ENCODE results near the gene BSPRY. TPM values are rescaled to one million over a fixed set of nuclear protein-coding genes. Genes with fewer than 3 reads are reported as not detected.

The BSPRY gene
- total RNA-seq, 1 experiment from 2014 or later: 0.13 TPM

GRCh38 chr9:113387560-113388230, 38.4 kb downstream of the BSPRY start:
- no TSS peak for BruUV-seq (replicated peaks)
- intact Hi-C loops (cut with micrococcal nuclease; ENCODE audit: unreplicated experiment): no loop called here

GRCh38 chr9:113388833-113389232, 39.5 kb downstream of the BSPRY start:
- CTCF ChIA-PET: no interaction called here
- no TSS peak for BruUV-seq (replicated peaks)
- H3K9me3 ChIP-seq (ENCODE audit: control insufficient read depth, insufficient read depth, low read depth, low read length): no peaks in the 10 kb centered on the region
- POLR2A ChIA-PET: no interaction called here
- intact Hi-C loops (cut with micrococcal nuclease; ENCODE audit: unreplicated experiment): no loop called here
- H3K4me1 ChIP-seq (ENCODE audit: control insufficient read depth, insufficient read depth, low read length): no peaks in the 10 kb centered on the region
- H3K36me3 ChIP-seq (ENCODE audit: control insufficient read depth, insufficient read depth, low read length): no peaks in the 10 kb centered on the region
- ATAC-seq: no peak
- H3K4me3 ChIP-seq (ENCODE audit: low read depth in 2 of 2, low read length in 2 of 2): no peak overlapping the region
- H3K27ac ChIP-seq (ENCODE audit: low read length): no peak overlapping the region
- no peak for DNase-seq (ENCODE audit: low read depth, low spot score)
- TF ChIP-seq TCF7L2 (IDR thresholded peaks at IDR 0.05; ENCODE audit: low read depth, low read length) (no peak), SIN3A (IDR thresholded peaks at IDR 0.05; ENCODE audit: borderline replicate concordance, insufficient read depth, low read depth, low read length) (no peak), CTCF (IDR thresholded peaks at IDR 0.05) (no peak), REST (IDR thresholded peaks at IDR 0.05; ENCODE audit: insufficient read depth in 1 of 2, low read depth in 2 of 2, low read length in 1 of 2) (no peak), POLR2AphosphoS5 (IDR thresholded peaks at IDR 0.05; ENCODE audit: low read depth, low read length) (no peak)
- no peaks in the 10 kb centered on the region for H3K27me3 ChIP-seq (ENCODE audit: control insufficient read depth, insufficient read depth, low read length)
- in situ Hi-C loops (cut with HindIII; ENCODE audit: low pct_unique_long_range_greater_than_20kb, low sequenced_read_pairs): no loop called here

More at GRCh38 chr9:113387560-113388230, 38.4 kb downstream of the BSPRY start:
- Histone ChIP-seq H3K9me3 (ENCODE audit: control insufficient read depth, insufficient read depth, low read depth, low read length) (no peaks in the 10 kb centered on the region), H3K4me1 (ENCODE audit: control insufficient read depth, insufficient read depth, low read length) (no peaks in the 10 kb centered on the region), H3K27ac (ENCODE audit: low read length) (no peak overlapping the region), H3K36me3 (ENCODE audit: control insufficient read depth, insufficient read depth, low read length) (no peaks in the 10 kb centered on the region), H3K4me3 (ENCODE audit: low read depth in 2 of 2, low read length in 2 of 2) (no peak overlapping the region), H3K27me3 (ENCODE audit: control insufficient read depth, insufficient read depth, low read length) (no peaks in the 10 kb centered on the region)
- no peak for TF ChIP-seq REST (IDR thresholded peaks at IDR 0.05; ENCODE audit: insufficient read depth in 1 of 2, low read depth in 2 of 2, low read length in 1 of 2)
- TF ChIP-seq TCF7L2 (IDR thresholded peaks at IDR 0.05; ENCODE audit: low read depth, low read length): no peak
- no peak for TF ChIP-seq CTCF (IDR thresholded peaks at IDR 0.05)
- no peak for TF ChIP-seq POLR2AphosphoS5 (IDR thresholded peaks at IDR 0.05; ENCODE audit: low read depth, low read length)
- no peak for TF ChIP-seq SIN3A (IDR thresholded peaks at IDR 0.05; ENCODE audit: borderline replicate concordance, insufficient read depth, low read depth, low read length)
- POLR2A ChIA-PET: interaction anchor here (0.5 to 0.6 kb wide), 2 partner anchors 20 to 134 kb away, joined by 3 to 9 read pairs; no protein-coding TSS in a partner anchor
- ATAC-seq (no peak), DNase-seq (ENCODE audit: low read depth, low spot score) (no peak)
- CTCF ChIA-PET: no interaction called here
- in situ Hi-C loops (cut with HindIII; ENCODE audit: low pct_unique_long_range_greater_than_20kb, low sequenced_read_pairs): no loop called here
